CMK (cell line): Measurements from ENCODE around the gene LDHAL6B.
"Not testable (repeated sequence)": the region's sequence is repeated elsewhere in the genome, so short reads cannot be mapped to it uniquely, and the experiment has no call there.

Experiments used
- DNase-seq: peaks from one replicate; pipeline ENCODE4 v3.0.0-alpha.2; 2010; ENCODE audit warnings: low read depth

The LDHAL6B gene

GRCh38 chr15:59206623-59207183 lies at the start of gene LDHAL6B:
Gene LDHAL6B, plus strand, starts transcription at chr15:59206843. Its CDS starts 98 bp downstream, at chr15:59206941.
- DNase-seq, result no peak

DNA sequence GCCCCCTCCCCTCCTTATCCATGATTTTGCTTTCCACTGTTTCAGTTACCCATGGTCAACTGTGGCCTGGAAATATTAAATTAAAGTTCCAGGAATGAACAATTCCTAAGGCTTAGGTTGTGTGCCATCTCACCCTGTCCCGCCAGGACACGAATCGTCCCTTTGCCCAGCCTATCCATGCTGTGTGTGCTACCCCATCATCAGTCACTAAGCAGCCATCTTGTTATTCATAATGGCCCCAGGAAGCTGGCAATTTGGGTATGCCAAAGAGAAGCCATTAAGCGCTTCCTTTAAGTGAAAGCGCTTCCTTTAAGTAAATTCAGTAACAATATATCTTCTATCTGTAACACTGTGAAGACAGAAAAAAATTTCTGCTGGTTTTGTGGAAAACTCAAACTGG lies 49.2 kb upstream of the LDHAL6B start:
- no peak for DNase-seq

GRCh38 chr15:59157840-59158700 lies 48.6 kb upstream of the LDHAL6B start:
- no peak for DNase-seq

GRCh38 chr15:59158701-59159034 lies 48.0 kb upstream of the LDHAL6B start:
- no peak for DNase-seq

DNA sequence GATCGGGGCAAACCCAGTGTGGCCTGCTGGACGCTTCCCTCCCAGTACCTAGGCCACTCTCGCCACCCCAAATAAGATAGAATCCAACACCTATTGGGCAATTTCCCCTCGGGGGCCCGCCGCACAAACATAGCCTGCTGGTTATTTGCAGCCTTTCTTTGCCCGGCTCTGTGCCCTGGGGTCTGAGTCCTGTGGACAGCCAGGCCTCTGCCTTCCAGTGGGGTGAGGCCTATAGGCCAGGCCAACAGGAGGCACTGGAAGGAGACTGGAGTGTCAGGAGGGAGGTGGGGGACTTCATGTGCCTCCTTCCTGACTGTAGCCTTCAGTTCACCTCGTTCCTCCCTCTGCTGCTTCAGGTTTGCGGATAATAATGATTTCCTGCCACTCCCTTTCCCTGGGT lies 47.4 kb upstream of the LDHAL6B start:
- DNase-seq, result no peak

GRCh38 chr15:59160880-59161593 lies 45.6 kb upstream of the LDHAL6B start:
- DNase-seq, result no peak

DNA sequence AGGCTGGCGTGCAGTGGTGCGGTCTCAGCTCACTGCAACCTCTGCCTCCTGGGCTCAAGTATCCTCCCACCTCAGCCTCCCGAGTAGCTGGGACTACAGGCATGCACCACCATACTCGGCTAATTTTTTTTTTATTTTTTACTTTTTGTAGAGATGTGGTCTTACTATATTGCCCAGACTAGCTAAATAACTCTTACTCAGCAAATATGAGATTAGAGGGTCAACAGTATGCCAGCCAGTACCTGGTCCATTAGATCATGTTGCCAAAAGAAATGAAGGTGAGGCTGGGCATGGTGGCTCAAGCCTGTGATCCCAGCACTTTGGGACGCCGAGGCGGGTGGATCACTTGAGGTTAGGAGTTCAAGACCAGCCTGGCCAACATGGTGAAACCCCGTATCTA lies 44.6 kb upstream of the LDHAL6B start:
- not testable (repeated sequence) for DNase-seq

DNA sequence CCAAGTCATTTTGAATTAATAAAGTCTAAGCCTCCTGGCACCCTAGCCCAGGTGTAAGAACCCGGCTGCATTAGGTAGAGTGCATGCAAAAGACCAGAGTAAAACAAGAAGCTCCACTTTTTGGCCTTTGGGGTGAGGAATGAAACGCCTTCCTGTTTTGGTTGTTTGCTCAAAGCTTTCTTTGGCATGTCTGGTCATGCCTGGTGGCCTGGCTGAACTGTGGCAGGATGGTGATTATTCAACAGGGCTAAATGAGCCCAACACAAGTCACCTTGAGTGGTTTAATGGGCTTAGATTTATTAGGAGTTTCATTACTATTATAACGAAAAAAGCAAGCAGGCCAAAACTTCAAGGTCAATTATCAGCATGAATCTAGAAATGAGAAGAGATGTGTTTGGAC lies 40.9 kb upstream of the LDHAL6B start:
- DNase-seq, result no peak

DNA sequence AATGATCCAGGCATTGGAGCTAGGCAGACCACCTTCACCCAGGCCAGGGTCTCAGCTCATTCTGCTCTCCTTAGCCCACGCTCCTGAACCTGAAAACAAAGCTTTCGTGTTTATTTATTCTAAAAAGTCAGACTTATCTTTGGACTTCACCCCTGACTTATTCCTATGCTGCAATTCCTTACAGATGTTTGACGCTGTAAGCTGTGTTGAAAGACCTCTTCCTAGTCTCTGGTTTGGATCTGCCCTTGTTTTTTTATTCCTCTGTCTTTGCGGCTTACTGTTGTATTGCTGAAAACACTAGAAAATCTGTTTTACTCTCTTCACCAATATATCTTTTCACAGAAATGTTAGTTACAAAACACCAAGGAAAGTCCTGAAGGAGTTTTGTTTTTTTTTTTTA lies 40.5 kb upstream of the LDHAL6B start:
- no peak for DNase-seq

- no peak for DNase-seq
These were observed 39.9 kb upstream of the LDHAL6B start for GRCh38 chr15:59166601-59167265.

GRCh38 chr15:59168536-59168935 lies 38.1 kb upstream of the LDHAL6B start:
- no peak for DNase-seq

- DNase-seq, result no peak
These were observed 37.4 kb upstream of the LDHAL6B start for GRCh38 chr15:59169251-59169708.

- no peak for DNase-seq
These were observed 36.2 kb upstream of the LDHAL6B start for GRCh38 chr15:59170295-59171066.

DNA sequence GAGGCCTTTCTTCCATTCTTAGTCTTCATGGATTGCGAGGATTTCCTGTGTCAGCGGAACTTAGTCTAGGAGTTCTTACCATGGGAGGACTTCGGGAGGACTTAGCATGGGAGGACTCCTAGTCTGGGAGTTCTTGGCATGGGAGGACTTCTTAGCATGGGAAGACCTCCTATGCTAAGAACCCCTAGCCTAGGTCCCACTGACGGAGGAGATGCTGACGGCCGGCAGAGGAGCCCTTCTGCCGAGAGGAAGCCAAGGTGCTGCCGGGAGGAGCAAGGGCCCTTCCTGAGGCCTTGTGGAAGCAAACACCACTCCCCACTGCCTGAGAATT lies 35.6 kb upstream of the LDHAL6B start:
- DNase-seq, result no peak

DNA sequence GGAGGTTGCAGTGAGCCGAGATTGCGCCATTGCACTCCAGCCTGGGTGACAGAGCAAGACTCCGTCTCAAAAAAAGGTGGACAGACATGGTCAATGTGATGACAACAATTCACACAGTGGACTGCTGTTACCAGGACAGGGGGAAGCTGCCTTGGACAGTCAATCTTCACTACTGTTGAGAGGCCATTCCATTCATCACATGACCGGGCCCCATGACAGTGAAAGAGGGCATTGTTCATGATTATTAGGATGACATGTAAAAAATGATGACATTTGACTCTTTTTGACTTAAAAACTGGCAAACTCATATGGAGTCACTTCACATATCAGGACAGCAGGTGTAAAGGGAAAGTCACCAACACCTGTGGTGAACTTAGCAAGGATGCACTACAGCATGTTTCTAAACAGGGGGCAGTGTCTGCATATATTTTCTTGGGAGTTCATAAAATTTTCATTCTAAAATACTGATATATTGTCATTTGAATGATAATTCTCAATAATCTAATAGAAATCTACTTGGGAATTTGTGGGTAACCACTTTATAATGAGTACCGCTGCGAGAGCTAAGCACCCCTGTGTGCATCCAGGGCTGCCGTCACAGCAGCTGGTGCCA lies 34.2 kb upstream of the LDHAL6B start:
- DNase-seq, result no peak

- no peak for DNase-seq
These were observed 33.4 kb upstream of the LDHAL6B start for GRCh38 chr15:59173194-59173593.

DNA sequence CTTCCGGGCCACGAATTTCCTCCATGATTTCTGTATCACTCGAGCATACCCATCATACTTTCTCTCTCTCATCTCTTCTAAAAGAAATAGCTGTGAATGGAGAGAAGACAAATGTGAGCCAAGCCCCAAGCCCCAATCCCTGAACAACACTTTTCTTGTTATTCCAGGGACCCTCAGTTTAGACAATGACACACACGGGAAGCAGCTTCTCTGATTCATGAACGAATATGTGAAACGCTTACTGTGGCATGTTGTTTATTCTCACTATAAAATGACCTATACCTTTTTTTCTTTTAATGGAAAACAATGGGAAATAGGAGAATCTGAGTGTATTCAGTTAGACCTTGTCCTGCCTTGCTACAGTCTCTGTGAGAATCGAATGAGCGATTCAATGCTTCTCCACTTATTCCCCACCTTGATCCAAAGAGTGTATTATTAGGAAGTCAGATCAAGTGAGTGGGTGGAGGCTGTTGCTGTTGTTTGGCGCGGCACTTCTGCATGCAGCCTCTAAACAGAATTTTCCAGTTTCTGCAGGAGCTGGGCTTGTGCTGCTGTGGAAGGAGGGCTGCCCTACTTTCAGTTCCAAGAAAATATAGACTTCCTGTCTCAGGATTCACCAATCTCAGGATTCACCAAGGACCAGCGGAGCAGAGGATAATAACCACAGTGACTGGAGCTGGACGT lies 32.4 kb upstream of the LDHAL6B start:
- DNase-seq, result no peak

DNA sequence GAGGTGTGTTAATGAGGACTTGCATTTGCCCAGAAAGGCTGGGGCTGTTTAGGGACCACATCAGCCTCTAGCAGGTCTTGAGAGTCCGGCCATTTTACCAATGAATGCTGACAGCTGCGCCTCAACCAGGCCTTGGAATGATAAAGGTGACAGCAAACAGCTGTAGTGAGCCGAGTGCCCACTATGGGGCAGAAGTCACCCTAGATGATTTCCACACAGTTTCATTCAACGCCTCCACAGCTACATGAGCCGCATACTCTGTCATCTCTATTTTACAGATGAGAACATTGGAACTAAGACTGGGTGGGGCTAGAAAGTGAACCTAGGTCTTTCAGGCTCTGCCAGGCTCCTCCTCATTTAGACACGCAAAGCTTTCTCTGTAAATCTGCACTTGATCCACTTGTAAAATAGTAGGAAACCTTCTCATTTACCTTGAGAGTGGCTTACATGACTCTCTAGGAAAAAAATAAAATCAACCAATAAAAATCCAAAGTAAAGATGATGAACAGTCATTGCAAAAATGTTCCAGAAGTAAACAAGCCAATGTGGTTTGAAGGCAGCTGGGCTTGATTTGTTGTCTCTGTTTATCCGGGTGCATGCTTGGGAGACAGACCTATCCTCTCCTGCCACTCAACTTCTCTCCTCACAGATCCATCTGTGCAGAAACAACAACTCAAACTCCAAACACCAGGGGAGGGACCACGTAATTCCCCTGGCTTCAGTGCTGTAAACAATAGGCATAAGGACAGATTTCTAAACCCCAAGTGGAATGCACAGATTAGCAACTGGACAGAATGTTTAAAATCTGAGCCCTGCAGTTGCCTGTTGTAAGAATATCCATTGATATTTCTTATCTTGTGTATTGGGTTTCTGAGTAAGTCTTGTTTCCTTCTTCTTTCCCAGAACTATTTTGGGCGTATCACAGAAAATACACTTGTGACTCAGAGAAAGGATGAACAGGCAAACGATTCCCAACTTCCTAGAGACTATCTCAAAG lies 31.5 kb upstream of the LDHAL6B start:
- DNase-seq, result no peak

DNA sequence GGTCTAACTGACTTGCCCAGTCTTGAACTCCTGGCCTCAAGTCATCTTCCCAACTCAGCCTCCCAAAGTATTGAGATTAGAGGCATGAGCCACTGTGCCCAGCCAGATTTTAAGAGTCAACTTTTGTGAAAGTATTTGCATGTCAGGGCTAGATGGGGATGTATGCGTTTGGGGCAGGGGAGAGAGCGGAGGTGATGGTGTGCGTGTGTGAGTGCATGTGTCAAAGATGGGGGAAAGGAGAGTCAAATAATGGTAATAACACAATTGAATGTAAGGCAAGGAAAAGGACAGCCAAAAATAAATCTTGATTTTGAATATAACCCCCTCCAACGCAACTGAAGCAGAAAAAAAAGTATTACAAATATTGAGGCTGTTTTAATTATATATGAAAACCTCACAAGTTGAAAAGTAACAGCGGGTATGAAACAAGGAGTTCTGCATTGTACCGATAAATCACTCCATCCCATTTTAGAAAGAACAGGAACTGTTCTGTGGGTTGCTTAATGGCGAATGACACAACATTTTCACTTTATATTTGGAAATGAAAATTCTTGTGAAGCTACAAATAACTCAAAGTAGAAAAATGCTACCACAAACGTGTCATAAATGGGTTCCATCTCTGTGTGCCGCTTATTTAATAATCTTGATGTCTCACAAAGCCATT lies 29.9 kb upstream of the LDHAL6B start:
- DNase-seq, result no peak
